Stimulated activated effector memory CD8-positive, alpha-beta T cell treated with anti-CD3 and anti-CD28 coated beads, Interleukin-12 subunit alpha, Interleukin-12 subunit beta, amount 100 ng/mL, for 72 hours (primary cell): ENCODE results near the gene CADPS.

Experiments
- ATAC-seq: fragments of 150-1000 bp; cut with Tn5 transposase; 2 replicates; pipeline ENCODE4 v1.10.0; 2021
- DNase-seq, 2 donors: peaks; one replicate each; pipeline ENCODE4 v3.0.0; 2021 to 2022; ENCODE audit warnings: low spot score in 2 of 2
- H3K27ac Mint-ChIP-seq: one replicate; pipeline ENCODE4 v1.8.0; 2022; ENCODE audit warnings: mild to moderate bottlenecking, mixed read lengths
- H3K36me3 Mint-ChIP-seq: one replicate; pipeline ENCODE4 v1.8.0; 2022; ENCODE audit warnings: mild to moderate bottlenecking, mixed read lengths
- H3K4me1 Mint-ChIP-seq: one replicate; pipeline ENCODE4 v1.8.0; 2022; ENCODE audit warnings: mixed read lengths
- H3K4me3 Mint-ChIP-seq: one replicate; pipeline ENCODE4 v1.8.0; 2022; ENCODE audit warnings: mild to moderate bottlenecking, mixed read lengths
- H3K9me3 Mint-ChIP-seq: one replicate; pipeline ENCODE4 v1.8.0; 2022; ENCODE audit warnings: mixed read lengths

CADPS gene

GRCh38 chr3:62503516-62503915 is 371.7 kb downstream of the CADPS start:
- Mint-ChIP-seq H3K4me3 (no peak overlapping the region), H3K9me3 (no peaks in the 10 kb centered on the region), H3K36me3 (no peaks in the 10 kb centered on the region), H3K4me1 (no peaks in the 10 kb centered on the region), H3K27ac (no peak overlapping the region)
- no peak for DNase-seq
- no peak for ATAC-seq

- Mint-ChIP-seq H3K4me3 (no peak overlapping the region), H3K27ac (no peak overlapping the region), H3K36me3 (no peaks in the 10 kb centered on the region), H3K9me3 (peaks cover 2% of the 10 kb centered on the region), H3K4me1 (no peaks in the 10 kb centered on the region)
- DNase-seq (no peak), ATAC-seq (no peak)
Measured at GRCh38 chr3:62502315-62503300, 372.6 kb downstream of the CADPS start.

GRCh38 chr3:62501289-62501668 is 373.9 kb downstream of the CADPS start:
- no peak for ATAC-seq
- DNase-seq: no peak
- no peaks in the 10 kb centered on the region for H3K36me3 Mint-ChIP-seq
- no peak overlapping the region for H3K4me3 Mint-ChIP-seq
- H3K27ac Mint-ChIP-seq: no peak overlapping the region
- peaks cover 2% of the 10 kb centered on the region for H3K9me3 Mint-ChIP-seq
- no peaks in the 10 kb centered on the region for H3K4me1 Mint-ChIP-seq

GRCh38 chr3:62500556-62501288 is 374.5 kb downstream of the CADPS start:
- no peak overlapping the region for H3K4me3 Mint-ChIP-seq
- H3K4me1 Mint-ChIP-seq: no peaks in the 10 kb centered on the region
- H3K36me3 Mint-ChIP-seq: no peaks in the 10 kb centered on the region
- no peak for ATAC-seq
- H3K9me3 Mint-ChIP-seq: peaks cover 2% of the 10 kb centered on the region
- H3K27ac Mint-ChIP-seq: no peak overlapping the region
- DNase-seq: no peak

GRCh38 chr3:62497156-62497555 is 378.1 kb downstream of the CADPS start:
- Mint-ChIP-seq H3K27ac (no peak overlapping the region), H3K9me3 (peaks cover 2% of the 10 kb centered on the region), H3K4me1 (no peaks in the 10 kb centered on the region), H3K36me3 (no peaks in the 10 kb centered on the region), H3K4me3 (no peak overlapping the region)
- no peak for ATAC-seq
- no peak for DNase-seq

GRCh38 chr3:62496503-62496902 is 378.7 kb downstream of the CADPS start:
- DNase-seq (no peak), ATAC-seq (no peak)
- Mint-ChIP-seq H3K27ac (no peak overlapping the region), H3K4me1 (no peaks in the 10 kb centered on the region), H3K4me3 (no peak overlapping the region), H3K36me3 (no peaks in the 10 kb centered on the region), H3K9me3 (peaks cover 2% of the 10 kb centered on the region)

GRCh38 chr3:62493109-62493801 is 382.0 kb downstream of the CADPS start:
- DNase-seq: no peak

GRCh38 chr3:62482961-62483360 is 392.3 kb downstream of the CADPS start:
- Mint-ChIP-seq H3K9me3 (peaks cover 5% of the 10 kb centered on the region), H3K36me3 (no peaks in the 10 kb centered on the region), H3K4me3 (no peak overlapping the region), H3K27ac (no peak overlapping the region), H3K4me1 (no peaks in the 10 kb centered on the region)
- ATAC-seq (no peak), DNase-seq (no peak)

More at GRCh38 chr3:62493109-62493801, 382.0 kb downstream of the CADPS start:
- H3K4me1 Mint-ChIP-seq: no peaks in the 10 kb centered on the region
- no peak overlapping the region for H3K27ac Mint-ChIP-seq
- H3K36me3 Mint-ChIP-seq: no peaks in the 10 kb centered on the region
- no peak for ATAC-seq
- H3K4me3 Mint-ChIP-seq: no peak overlapping the region
- H3K9me3 Mint-ChIP-seq: peaks cover 2% of the 10 kb centered on the region

GRCh38 chr3:62481962-62482361 is 393.3 kb downstream of the CADPS start:
- Mint-ChIP-seq H3K4me1 (no peaks in the 10 kb centered on the region), H3K4me3 (no peak overlapping the region), H3K36me3 (no peaks in the 10 kb centered on the region), H3K27ac (no peak overlapping the region), H3K9me3 (peaks cover 5% of the 10 kb centered on the region)
- ATAC-seq (no peak), DNase-seq (no peak)

GRCh38 chr3:62480056-62480455 is 395.2 kb downstream of the CADPS start:
- ATAC-seq (no peak), DNase-seq (no peak)
- no peaks in the 10 kb centered on the region for H3K36me3 Mint-ChIP-seq
- no peak overlapping the region for H3K4me3 Mint-ChIP-seq
- no peaks in the 10 kb centered on the region for H3K9me3 Mint-ChIP-seq
- H3K27ac Mint-ChIP-seq: no peak overlapping the region
- no peaks in the 10 kb centered on the region for H3K4me1 Mint-ChIP-seq

GRCh38 chr3:62479326-62479725 is 395.9 kb downstream of the CADPS start:
- no peak for ATAC-seq
- H3K36me3 Mint-ChIP-seq: no peaks in the 10 kb centered on the region
- no peak overlapping the region for H3K4me3 Mint-ChIP-seq
- no peak for DNase-seq
- H3K9me3 Mint-ChIP-seq: no peaks in the 10 kb centered on the region
- H3K4me1 Mint-ChIP-seq: no peaks in the 10 kb centered on the region
- H3K27ac Mint-ChIP-seq: no peak overlapping the region

- no peak for DNase-seq
- no peaks in the 10 kb centered on the region for H3K4me1 Mint-ChIP-seq
- H3K4me3 Mint-ChIP-seq: no peak overlapping the region
- no peaks in the 10 kb centered on the region for H3K36me3 Mint-ChIP-seq
- no peak overlapping the region for H3K27ac Mint-ChIP-seq
- H3K9me3 Mint-ChIP-seq: no peaks in the 10 kb centered on the region
- no peak for ATAC-seq
Measured at GRCh38 chr3:62475306-62475705, 399.9 kb downstream of the CADPS start.

GRCh38 chr3:62467966-62468722 is 407.1 kb downstream of the CADPS start:
- no peak overlapping the region for H3K27ac Mint-ChIP-seq
- DNase-seq: no peak
- ATAC-seq: no peak
- H3K36me3 Mint-ChIP-seq: no peaks in the 10 kb centered on the region
- no peaks in the 10 kb centered on the region for H3K4me1 Mint-ChIP-seq
- no peaks in the 10 kb centered on the region for H3K9me3 Mint-ChIP-seq
- no peak overlapping the region for H3K4me3 Mint-ChIP-seq

GRCh38 chr3:62462788-62463187 is 412.4 kb downstream of the CADPS start:
- Mint-ChIP-seq H3K36me3 (no peaks in the 10 kb centered on the region), H3K9me3 (peaks cover 3% of the 10 kb centered on the region), H3K4me3 (no peak overlapping the region), H3K4me1 (no peaks in the 10 kb centered on the region), H3K27ac (no peak overlapping the region)
- DNase-seq (no peak), ATAC-seq (no peak)
